ENCODE data around the gene RNASE13.
"Not testable (repeated sequence)": the region's sequence is repeated elsewhere in the genome, so short reads cannot be mapped to it uniquely, and the experiment has no call there.

Gene RNASE13

GRCh38 chr14:21042918-21043317 is 8.3 kb upstream of the RNASE13 start:
- DNase-seq (ENCODE audit: extremely low read depth in 1 of 2, low read depth in 1 of 2), result no peak

- DNase-seq (ENCODE audit: extremely low read depth in 1 of 2, low read depth in 1 of 2), result no peak
Measured at GRCh38 chr14:21041676-21042433, 7.2 kb upstream of the RNASE13 start, which contains the start of gene RNASE7. Gene RNASE7, plus strand, starts transcription at chr14:21042362. Its CDS starts 631 bp downstream, at chr14:21042993.

- not testable (repeated sequence) for DNase-seq (ENCODE audit: extremely low read depth in 1 of 2, low read depth in 1 of 2)
Measured at GRCh38 chr14:21040941-21041340, 6.3 kb upstream of the RNASE13 start.

GRCh38 chr14:21040370-21040925 is 5.8 kb upstream of the RNASE13 start:
- DNase-seq (ENCODE audit: extremely low read depth in 1 of 2, low read depth in 1 of 2), result no peak

- DNase-seq (ENCODE audit: extremely low read depth in 1 of 2, low read depth in 1 of 2), result no peak
Measured at GRCh38 chr14:21039585-21040369, 5.2 kb upstream of the RNASE13 start.

- no peak for DNase-seq (ENCODE audit: extremely low read depth in 1 of 2, low read depth in 1 of 2)
Measured at GRCh38 chr14:21038441-21039422, 4.1 kb upstream of the RNASE13 start.

- no peak for DNase-seq (ENCODE audit: extremely low read depth in 1 of 2, low read depth in 1 of 2)
Measured at GRCh38 chr14:21037156-21037555, 2.5 kb upstream of the RNASE13 start.

GRCh38 chr14:21036751-21037150 is 2.1 kb upstream of the RNASE13 start:
- no peak for DNase-seq (ENCODE audit: extremely low read depth in 1 of 2, low read depth in 1 of 2)

GRCh38 chr14:21033133-21033698 is 1.4 kb downstream of the RNASE13 start:
- DNase-seq (ENCODE audit: extremely low read depth in 1 of 2, low read depth in 1 of 2), result no peak

GRCh38 chr14:21032326-21033132 is 2.1 kb downstream of the RNASE13 start:
- DNase-seq (ENCODE audit: extremely low read depth in 1 of 2, low read depth in 1 of 2), result no peak

- DNase-seq (ENCODE audit: extremely low read depth in 1 of 2, low read depth in 1 of 2), result no peak
Measured at GRCh38 chr14:21030531-21030930, 4.1 kb downstream of the RNASE13 start.

- no peak for DNase-seq (ENCODE audit: extremely low read depth in 1 of 2, low read depth in 1 of 2)
Measured at GRCh38 chr14:21029917-21030316, 4.7 kb downstream of the RNASE13 start, which contains the start of gene TPPP2. Gene TPPP2, plus strand, starts transcription at chr14:21030217. Its CDS starts 365 bp downstream, at chr14:21030582.

- no peak for DNase-seq (ENCODE audit: extremely low read depth in 1 of 2, low read depth in 1 of 2)
Measured at GRCh38 chr14:21026988-21027315, 7.7 kb downstream of the RNASE13 start.

- no peak for DNase-seq (ENCODE audit: extremely low read depth in 1 of 2, low read depth in 1 of 2)
Measured at GRCh38 chr14:21026274-21026987, 8.2 kb downstream of the RNASE13 start.

GRCh38 chr14:21025371-21026273 is 9.0 kb downstream of the RNASE13 start:
- DNase-seq (ENCODE audit: extremely low read depth in 1 of 2, low read depth in 1 of 2), result no peak

- DNase-seq (ENCODE audit: extremely low read depth in 1 of 2, low read depth in 1 of 2), result peak; percentile 42 to 73
Measured at GRCh38 chr14:21024585-21025370, 9.8 kb downstream of the RNASE13 start, which contains the start of gene NDRG2. Gene NDRG2, minus strand, starts transcription at chr14:21025061. Its CDS starts 1,746 bp downstream, at chr14:21023315.

Measured in activated CD8-positive, alpha-beta memory T cell treated with anti-CD3 and anti-CD28 coated beads for 1 hour (primary cell).